HG03571 (cell line): Measurements from ENCODE around the gene EEF1A2.

Experiments used
- ATAC-seq: cut with Tn5 transposase; IDR thresholded peaks from one replicate; pipeline ENCODE4 v1.9.1; 2021; ENCODE audit not compliant: unreplicated experiment

Gene EEF1A2

DNA sequence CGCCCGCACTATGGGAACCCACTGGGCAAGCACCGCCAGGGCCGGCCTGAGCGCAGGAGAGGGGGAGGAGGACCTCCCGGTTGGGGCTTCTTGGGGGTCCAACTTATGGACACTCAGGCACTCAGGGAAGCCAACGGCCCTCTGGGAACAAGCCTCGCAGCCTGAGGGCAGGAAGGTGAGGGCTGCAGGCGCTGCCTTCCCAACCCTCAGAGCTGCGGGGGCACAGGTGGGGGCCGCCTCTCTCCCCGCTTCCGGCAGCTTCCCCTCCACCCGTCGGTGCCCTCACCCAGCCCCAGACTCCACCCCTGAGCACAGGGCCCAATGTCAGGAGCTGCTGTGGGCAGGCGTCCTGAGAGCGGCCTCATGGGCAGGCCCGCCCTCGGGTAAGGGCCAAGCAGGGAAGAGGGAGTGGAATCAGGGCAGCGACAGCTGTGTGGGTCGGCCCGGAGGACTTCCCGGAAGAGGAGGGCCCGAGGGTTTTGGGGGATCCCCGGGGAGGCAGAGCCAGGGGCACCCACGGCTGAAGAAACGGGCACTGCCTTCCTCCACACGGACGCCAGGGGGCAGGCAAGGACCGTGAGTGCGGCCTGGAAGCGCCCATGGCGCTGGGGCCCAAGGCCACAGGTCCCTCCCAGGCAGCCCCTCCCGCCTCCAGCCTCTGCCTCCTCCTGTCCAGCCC, 38.8 kb upstream of the EEF1A2 start:
- ATAC-seq = peak; percentile 75

DNA sequence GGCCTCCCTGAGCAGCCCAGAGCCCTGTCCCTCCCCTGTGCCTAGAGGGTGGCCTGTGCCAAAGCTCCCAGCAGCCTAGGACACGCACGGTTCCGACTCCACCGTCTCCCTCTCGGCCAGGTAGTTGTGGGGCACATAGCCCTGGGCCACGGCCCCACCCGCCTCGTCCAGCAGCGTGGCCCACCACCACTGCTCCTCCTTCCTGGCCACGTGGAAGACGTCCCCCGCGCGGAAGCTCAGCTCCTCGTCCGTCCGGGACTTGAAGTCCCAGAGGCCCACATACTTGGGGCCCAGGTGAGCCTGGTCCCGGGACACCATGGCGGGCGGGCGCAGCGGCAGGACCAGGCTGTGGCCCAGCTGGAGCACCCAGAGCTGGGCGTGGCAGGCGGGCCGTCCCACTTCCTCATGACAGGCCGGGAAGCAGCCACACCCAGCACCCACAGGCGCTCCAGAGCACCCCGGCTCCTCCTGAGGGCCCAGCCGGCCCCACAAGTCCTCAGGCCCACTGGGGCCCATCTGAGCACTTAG, 38.2 kb upstream of the EEF1A2 start, which contains the start of gene PTK6:
PTK6 (minus strand) TSS at position 380 of the 528 bp plus-strand sequence; CDS start at position 318, 62 bp downstream.
- ATAC-seq = no peak

DNA sequence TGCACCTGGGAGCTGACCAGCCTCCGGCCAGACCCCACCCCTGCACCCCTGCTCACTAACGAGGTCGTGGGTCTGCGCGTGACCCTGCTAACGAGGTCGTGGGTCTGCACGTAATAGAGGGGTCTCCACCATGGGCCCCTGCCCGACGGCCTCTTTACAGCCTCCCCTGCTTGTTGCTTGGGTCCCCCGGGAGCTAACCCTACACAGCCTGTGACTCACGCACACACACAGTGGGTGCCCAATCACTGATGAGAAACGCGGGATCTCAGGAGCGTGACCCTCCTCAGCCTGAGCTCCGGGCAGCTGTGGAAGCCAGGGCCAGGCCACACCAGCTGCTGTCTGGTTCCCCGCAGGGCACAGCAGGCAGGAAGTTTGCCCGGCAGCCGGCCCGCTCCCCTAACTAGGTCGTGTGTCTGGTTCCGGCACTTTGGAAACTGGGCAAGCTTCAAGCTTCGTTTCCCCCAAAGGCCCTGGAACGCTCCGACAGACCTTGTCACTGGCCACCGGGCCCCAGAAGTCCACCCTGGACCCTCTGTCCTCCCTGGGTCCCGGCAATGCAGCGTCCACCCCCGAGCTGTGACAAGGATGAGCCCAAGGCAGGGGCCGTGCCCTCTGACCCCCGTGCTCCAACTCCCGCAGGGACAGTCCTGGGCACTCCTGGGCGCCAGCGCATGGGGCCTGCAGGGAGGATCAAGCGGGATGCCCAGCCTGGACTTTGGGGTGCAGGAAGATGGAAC, 37.5 kb upstream of the EEF1A2 start:
- ATAC-seq = no peak

DNA sequence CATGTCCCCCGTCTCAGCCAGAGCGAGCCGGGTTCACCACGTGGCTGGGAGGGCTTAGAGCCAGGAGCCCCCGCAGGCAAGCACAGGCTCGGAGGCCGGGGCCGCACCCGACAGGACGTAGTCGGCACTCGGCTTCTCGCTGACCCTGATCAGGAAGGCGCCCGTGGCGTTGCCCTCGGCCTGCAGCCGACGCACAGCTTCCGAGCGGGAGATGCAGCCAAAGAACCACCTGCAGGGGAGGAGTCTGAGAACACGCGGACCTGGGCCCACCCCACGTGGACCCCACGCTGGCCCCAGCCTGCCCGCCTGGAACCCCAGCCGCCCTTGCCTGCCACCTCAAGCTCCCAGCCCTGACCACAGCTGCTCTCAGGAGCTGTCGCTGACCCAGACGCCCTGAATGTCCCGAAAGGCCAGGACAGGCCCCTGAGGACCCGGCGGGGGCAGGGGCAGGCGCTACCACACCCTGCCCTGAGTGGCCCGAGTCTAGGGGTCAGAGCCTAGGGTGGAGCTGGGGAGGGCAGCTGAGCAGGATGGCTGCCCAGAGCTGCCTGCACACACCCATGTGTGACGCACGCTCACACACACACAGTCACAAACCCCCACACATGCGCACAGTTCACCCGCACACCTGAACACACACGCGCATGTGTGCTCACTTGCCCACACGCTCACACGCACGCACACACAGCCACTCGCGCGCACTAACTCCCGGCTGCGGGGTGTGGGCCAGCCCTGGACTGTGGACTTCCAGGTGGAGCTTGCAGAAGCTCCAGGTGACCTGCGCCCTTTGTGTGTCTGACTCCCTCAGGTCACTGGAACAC, 36.2 kb upstream of the EEF1A2 start:
- no peak for ATAC-seq

DNA sequence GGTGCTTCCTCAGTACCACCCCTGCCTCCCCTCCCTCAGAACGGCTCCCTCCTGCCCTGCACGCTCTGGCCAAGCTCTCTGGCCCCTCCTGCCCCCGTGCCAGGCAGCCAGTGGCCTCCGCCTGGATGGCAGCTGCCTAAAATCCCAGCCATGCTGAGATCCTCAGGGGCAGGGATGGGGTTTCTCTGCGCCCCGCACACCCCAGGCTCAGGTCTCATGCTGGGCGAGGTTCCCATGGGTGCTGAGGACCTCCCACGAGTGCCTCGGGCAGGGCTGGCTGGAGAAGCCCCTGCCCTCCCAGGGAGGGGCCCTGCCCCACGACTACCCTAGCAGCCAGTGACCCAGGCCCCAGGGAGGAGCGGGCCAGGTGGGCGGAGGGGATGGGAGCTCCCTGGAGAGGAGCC, 35.5 kb upstream of the EEF1A2 start:
- no peak for ATAC-seq

DNA sequence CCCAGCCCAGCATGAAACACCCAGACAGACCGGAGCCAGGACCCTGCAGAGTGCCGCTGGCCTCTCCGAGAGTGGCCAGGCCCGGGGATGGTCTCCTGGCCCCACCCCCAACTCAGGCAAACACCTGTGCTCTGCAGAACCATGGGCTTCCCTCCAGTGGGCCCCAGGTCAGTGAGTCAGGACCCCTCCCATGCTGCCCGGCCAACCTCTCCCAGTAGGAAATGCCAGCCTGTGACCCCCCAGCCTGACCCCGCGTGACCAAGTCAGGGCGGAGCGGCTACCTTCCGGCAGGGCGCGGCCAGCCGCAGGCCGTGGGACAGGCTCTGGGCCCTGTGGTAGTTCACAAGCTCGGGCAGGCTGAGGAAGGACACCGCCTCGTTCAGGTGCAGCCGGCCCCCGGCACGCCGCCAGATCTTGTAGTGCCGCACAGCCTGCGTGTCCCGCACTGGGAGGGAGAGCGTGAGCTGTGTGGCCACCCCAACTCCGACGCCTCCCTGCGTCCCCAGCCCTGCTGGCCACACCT, 35.0 kb upstream of the EEF1A2 start:
- ATAC-seq = no peak

DNA sequence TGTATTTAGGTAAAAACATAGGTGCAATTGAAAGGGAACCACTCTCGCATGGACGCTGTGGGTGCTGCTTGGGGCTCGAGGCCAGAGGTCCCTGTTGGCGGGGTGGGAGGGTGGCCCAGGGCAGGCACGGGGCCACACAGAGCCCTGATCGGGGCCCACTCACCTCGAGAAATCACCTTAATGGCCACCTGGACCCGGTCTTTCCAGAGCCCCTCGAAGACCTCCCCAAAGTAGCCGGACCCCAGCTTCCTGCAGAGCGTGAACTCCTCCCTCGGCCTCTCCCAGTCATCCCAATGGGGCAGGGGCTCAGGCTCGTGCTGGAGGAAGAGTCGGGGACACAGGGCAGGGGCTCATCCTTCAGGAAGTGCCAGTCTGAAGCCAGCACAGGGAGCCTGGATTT, 34.5 kb upstream of the EEF1A2 start:
- ATAC-seq = no peak

DNA sequence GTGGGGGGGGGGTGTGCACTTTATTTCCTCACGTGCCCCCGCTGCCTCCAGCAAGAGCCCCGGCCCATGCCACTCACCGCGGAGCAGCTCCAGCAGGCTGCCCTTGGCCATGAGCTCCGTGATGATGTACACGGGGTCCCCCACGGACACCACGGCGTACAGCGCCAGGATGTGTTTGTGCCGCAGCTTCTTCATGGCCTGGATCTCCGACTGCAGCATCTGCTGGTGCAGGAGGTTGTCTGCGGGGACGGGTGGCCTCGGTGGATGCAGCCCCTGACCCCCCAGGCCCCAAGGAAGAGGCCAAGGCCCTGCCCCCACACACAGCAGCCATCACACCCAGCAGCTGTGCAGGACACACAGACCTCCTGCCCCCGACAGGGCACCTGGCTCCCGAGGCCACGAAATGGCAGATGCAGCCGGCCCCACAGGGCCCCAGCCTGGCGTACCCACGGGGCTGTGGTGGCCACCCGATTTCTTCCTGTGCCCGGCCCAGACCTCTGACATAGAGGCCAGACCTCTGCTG, 33.6 kb upstream of the EEF1A2 start:
- no peak for ATAC-seq

DNA sequence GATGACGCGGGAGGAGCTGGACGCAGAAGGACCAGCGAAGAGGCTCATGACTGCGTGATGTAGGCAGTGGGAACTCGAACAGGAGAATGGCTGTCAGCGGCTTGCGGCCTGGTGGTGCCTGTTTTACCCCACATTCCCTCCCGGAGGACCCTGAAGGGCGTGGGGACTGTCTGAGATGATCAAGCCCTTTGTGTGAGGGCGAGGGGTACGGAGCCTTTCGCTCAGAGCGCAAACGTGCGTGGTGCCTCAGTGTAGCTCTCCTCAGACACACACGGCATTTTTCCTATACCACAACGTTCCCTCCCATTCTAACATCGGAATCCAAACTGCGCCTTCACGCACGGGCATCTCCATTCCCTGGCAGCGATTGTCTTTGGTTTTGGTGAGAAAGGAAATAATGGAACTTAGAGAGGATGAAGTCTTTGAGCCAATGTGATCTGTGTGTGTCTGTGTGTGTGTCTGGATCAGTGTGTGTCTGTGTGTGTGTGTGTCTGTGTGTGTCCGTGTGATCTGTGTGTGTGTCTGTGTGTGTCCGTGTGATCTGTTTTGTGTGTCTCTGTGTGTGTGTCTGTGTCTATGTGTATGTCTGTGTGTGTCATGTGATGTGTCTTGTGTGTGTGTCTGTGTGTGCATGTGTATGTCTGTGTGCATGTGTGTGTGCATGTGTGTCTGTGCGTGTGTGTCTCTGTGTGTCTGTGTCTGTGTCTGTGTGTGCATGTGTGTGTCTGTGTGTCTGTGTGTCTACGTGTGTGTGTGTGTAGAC, 33.0 kb upstream of the EEF1A2 start:
- ATAC-seq = no peak

DNA sequence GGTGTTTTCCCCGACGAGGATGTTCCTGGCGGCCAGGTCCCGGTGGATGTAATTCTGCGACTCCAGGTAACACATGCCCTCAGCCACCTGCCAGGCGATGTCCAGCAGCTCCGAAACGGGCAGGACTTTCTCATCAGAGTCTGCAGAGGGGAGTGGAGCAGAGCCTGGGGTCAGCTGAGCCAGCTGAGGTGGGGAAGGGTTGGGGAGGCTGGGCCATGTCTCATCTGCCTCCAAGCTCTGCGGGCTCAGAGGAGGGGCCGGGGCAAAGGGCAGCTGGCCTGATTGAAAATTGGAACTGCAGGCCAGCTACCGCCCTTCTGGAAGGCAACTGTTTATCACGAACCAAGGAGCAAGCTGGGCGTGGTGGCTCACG, 31.9 kb upstream of the EEF1A2 start:
- no peak for ATAC-seq

DNA sequence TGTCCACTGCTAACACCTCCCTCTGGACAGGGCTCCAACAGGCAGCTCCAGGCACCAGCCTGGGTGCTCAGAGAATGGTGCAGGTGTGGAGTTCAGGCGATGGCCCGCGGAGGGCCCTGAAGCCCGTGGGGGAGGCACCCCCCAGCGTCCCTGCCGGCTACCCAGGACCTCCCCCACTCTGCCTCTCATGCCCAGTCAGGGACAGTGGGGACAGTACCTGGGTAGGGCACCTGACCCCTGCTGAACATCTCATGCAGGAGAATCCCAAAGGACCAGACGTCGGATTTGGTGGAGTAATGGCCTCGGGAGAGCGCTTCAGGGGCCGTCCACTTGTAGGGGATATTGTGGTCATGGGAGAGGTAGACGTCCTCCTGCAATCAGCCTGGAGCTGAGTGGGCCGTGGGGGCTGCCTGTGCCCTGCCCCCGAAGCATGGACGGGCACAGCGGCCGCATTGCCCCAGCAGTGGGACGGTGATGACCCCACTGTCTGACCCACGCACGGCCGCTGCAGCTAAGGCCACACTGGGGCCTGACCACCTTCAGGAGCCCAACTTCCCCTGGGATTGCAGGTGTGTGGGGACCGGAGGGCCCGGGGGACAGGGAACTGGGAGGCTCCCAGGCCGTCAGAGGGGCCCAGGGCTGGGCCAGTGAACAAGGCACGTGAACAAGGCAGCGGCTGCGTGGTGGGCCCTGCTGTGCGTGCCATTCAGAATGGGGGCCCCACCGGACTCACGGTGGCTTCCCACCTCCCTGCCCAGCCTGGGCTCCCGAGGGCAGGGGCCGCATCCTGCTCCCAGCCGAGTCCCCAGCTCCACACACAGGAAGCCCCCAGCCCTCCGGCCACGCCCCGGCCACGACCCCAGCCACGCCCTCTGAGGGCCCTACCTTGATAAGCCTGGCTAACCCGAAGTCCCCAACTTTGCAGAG, 31.2 kb upstream of the EEF1A2 start:
- no peak for ATAC-seq

DNA sequence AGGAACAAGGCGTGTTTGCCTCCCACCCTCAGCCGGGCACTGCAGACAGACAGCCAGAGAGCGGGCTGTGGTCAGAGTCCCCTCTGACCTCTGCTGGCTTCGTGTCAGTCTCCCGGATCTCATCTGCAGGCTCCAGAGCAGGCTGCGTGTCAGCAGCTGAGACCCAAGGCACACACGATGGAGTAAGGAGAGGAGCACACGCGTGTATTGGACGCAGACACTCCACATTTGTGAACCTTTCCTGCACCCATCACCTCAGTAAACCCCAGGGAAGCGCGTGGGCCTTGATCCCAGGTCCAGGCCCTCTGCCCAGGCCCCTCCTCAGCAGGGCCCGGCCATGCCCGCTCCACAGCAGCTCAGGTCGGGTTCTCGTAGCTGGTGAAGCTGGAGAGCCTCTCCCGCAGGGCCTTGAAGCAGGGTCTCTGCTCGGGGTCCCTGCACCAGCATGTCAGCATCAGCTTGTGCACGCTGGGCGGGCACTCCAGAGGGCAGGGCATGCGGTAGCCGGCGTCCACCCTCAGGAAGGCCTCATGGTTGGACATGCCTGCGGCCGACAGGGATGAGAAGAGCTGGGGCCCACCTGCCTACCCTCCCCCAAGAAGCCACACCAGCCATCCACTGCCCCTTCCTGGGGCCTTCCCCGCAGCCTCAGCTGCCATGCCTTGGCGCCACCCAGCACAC, 30.4 kb upstream of the EEF1A2 start:
- ATAC-seq = no peak

DNA sequence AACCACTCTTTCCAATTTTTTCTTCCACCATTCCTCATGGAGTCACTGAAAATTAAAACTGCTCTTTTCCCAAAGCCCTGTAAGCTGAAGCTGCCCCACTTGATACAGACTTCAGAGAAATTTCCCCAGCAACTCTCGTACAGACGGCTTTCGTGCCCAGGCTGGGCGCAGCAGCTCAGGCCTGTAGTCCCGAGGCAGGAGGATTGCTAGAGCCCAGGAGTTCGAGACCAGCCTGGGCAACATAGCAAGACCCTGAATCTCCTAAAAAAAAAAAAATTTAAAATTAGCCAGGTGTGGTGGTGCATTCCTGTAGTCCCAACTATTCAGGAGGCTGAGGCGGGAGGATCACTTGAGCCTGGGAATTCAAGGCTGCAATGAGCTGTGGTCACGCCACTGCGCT, 28.3 kb upstream of the EEF1A2 start:
- no peak for ATAC-seq

DNA sequence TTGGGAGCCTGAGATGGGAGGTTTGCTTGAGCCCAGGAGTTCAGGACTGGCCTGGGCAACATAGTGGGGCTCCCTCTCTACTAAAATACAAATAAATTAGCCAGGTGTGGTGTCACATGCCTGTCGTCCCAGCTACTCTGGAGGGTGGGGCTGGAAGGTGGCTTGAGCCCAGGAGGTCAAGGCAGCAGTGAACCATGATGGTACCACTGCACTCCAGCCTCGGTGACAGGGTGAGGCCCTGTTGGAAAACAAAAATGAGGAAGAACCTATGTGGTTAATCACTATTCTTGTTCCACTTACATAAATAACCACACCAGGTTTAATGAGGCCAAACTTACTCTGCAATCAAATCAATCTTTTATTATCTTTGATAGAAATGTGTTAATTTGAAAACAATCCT, 27.1 kb upstream of the EEF1A2 start:
- ATAC-seq = no peak

DNA sequence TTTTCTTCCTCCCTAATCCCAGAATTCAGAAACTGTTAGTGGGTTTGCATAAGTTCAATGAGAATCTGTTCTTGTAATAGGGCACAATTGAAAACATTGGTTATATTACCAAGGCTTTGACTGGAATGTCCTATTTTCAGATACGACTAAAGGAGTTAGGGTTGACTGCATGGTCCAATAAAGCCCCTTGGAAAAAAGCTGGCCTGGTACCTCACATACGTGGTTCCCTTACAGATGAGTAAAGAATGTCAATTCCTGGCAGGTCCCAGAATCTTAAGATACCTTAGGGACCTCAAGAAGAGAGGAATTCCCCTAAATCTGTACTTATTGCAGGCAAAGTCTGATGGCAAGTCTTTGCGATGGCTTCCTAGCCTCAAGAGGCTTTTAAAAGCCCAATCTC, 26.3 kb upstream of the EEF1A2 start:
- no peak for ATAC-seq

DNA sequence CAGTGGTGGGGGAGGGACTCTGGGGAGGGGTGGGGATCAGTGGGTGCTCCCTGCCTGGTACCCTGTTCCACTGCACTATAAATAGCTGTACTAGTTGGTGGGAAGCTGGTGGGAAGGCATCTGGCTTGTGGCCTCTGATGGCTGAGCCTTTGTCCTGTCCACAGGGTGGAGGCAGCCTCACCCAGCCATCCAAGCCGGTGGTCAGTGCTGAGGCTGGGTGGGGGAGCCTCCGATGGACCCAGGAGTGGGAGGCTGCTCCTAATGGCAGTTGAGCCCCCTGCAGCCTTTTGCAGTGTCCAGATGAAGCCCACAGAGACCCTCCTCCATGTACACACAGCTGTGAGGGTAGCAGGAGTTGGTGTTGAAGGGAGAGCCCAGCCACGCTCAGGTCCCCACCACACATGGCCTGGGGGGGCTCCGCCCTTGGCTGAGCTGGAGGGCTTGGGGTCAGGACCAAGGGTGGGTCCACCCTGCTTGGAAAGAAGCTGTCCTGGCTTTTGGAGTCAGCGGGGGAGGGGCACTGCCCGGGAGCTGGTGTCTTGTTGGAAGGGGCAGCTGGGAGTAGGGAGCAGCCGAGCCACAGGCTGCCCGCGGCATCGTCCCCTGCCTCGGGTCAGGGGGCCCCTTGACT, 24.2 kb upstream of the EEF1A2 start:
- no peak for ATAC-seq

DNA sequence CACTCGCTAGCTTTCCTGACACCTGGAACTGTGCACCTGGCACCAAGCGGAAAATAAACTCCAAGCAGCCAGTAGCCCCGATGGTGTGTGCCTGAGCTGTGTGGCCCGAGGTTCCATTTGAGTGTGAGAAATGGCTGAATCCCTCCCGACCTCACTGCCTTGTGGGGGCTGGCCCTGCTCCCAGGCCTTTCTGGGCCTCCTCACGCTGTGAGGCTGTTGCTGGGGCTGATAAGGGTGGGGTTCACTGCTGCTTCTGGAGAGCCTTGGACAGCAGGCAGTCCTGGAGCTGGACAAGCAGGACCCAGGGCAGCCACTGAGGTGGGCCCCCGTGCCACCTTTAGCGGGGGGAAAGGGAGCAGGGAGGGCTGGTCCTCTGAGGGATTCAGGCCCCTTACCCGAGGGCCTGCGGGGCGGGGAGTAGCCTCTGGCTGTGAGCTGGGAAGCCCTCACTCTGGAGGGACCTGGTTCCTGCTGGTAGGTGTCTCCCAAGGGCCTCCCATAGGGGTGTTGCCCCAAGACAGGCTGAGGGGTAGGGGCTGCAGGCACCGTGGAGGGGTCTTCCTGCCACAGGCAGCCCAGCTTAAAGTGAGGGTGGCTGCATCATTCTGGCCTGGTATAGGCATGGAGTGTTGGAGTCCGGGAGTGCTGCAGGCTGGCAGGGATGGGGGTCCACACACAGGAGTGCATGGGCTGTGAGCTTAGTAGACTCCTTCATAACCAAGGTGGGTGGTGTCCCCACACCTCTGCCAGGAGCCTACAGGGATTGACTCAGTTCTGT, 23.4 kb upstream of the EEF1A2 start:
- ATAC-seq = no peak

DNA sequence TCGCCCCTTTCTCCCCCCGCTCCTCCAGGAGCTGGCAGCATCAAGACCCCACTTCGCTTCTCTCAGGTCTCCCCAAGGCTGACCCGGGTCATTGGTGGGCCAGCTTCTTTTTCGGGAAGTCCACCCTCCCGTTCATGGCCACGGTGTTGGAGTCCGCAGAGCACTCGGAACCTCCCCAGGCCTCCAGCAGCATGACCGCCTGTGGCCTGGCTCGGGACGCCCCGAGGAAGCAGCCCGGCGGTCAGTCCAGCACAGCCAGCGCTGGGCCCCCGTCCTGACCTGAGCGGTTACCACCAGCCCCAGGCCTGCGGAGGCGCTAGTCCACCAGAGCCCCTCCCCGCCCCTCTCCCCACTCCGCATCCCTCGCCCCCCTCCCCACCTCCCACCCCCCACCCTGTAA, 22.7 kb upstream of the EEF1A2 start:
- no peak for ATAC-seq
